GM23248 (cell line): Measurements from ENCODE around the gene SNX7. TPM values are rescaled to one million over a fixed set of nuclear protein-coding genes. Genes with fewer than 3 reads are reported as not detected.

Source experiments
- DNase-seq: peaks from one replicate; pipeline ENCODE4 v3.0.0-alpha.2; 2015
- H2AFZ ChIP-seq: fragments of 200-600 bp; sonication (generic); 2 replicates; pipeline ENCODE4 v1.6.1; 2016; ENCODE audit warnings: antibody characterized with exemption
- H3F3A ChIP-seq: fragments of 200-600 bp; sonication (generic); 2 replicates; pipeline ENCODE4 v1.6.1; 2016; ENCODE audit warnings: mild to moderate bottlenecking, antibody characterized with exemption, mixed run types; ENCODE audit not compliant: insufficient read depth
- H3K27ac ChIP-seq: fragments of 200-600 bp; sonication (generic); 2 replicates; pipeline ENCODE4 v1.5.1; 2016; ENCODE audit warnings: mild to moderate bottlenecking
- H3K27me3 ChIP-seq: fragments of 200-600 bp; sonication (generic); replicated peaks from 2 replicates; pipeline ENCODE4 v1.6.1; 2016; ENCODE audit warnings: mild to moderate bottlenecking; ENCODE audit not compliant: insufficient read depth
- H3K36me3 ChIP-seq: fragments of 200-600 bp; sonication (generic); 2 replicates; pipeline ENCODE4 v1.6.1; 2016; ENCODE audit warnings: low read depth, mild to moderate bottlenecking
- H3K4me1 ChIP-seq: fragments of 200-600 bp; sonication (generic); 2 replicates; pipeline ENCODE4 v1.6.1; 2016; ENCODE audit warnings: mild to moderate bottlenecking; ENCODE audit not compliant: insufficient read depth
- H3K4me2 ChIP-seq: fragments of 200-600 bp; sonication (generic); one replicate; pipeline ENCODE4 v1.6.1; 2016; ENCODE audit warnings: mild to moderate bottlenecking; ENCODE audit not compliant: unreplicated experiment
- H3K4me3 ChIP-seq: fragments of 200-600 bp; sonication (generic); 2 replicates; pipeline ENCODE4 v1.5.1; 2016; ENCODE audit warnings: mild to moderate bottlenecking
- H3K79me2 ChIP-seq: fragments of 200-600 bp; sonication (generic); 2 replicates; pipeline ENCODE4 v1.6.1; 2016; ENCODE audit warnings: mild to moderate bottlenecking; ENCODE audit not compliant: insufficient read depth
- H3K9ac ChIP-seq: fragments of 200-600 bp; sonication (generic); 2 replicates; pipeline ENCODE4 v1.6.1; 2016; ENCODE audit warnings: mild to moderate bottlenecking
- H3K9me2 ChIP-seq: fragments of 200-600 bp; sonication (generic); 2 replicates; pipeline ENCODE4 v1.6.1; 2016; ENCODE audit warnings: mixed run types, mild to moderate bottlenecking, moderate library complexity; ENCODE audit not compliant: insufficient read depth
- H3K9me3 ChIP-seq: fragments of 200-600 bp; sonication (generic); one replicate; pipeline ENCODE4 v1.6.1; 2017; ENCODE audit warnings: low read depth
- H4K20me1 ChIP-seq: fragments of 200-600 bp; sonication (generic); 2 replicates; pipeline ENCODE4 v1.6.0; 2016; ENCODE audit not compliant: insufficient read depth
- EZH2 ChIP-seq: fragments of 200-600 bp; sonication (generic); IDR thresholded peaks from 2 replicates; pipeline ENCODE4 v1.6.1; 2018; ENCODE audit warnings: antibody characterized with exemption, mild to moderate bottlenecking; ENCODE audit not compliant: insufficient read depth, poor library complexity, severe bottlenecking
- EZH2phosphoT487 ChIP-seq: fragments of 200-600 bp; sonication (generic); IDR thresholded peaks from 2 replicates; pipeline ENCODE4 v1.6.1; 2018; ENCODE audit warnings: antibody characterized with exemption, moderate library complexity, mild to moderate bottlenecking, low read depth; ENCODE audit not compliant: insufficient read depth
- WGBS, 2 experiments: methylation state at CpG; one replicate each; pipeline ENCODE4 v1.1.6; 2015 to 2017; ENCODE audit warnings: low lambda C conversion rate in 2 of 2, low coverage in 1 of 2; ENCODE audit errors: missing lambda C conversion rate in 2 of 2; 5-methylcytosine and 5-hydroxymethylcytosine counted together
- in situ Hi-C: fragments of 300-500 bp; cut with MboI; formaldehyde crosslinking; loops from 2 replicates; pipeline ENCODE4 v1.15.0; 2020
- polyA plus RNA-seq: library from polyadenylated mRNA; unstranded; fragments of >200 nt; fragmentation: Nextera tagmentation; extraction: Ambion mirVana; gene quantifications from 2 replicates; pipeline ENCODE4 v1.2.1, GENCODE V29; 2016
- total RNA-seq: library from RNA; depleted of rRNA; stranded (reverse); fragments of >200 nt; shearing (Covaris generic); gene quantifications from 2 replicates; pipeline ENCODE4 v1.2.3, GENCODE V29; 2014; rRNA removed

The SNX7 gene, protein sequence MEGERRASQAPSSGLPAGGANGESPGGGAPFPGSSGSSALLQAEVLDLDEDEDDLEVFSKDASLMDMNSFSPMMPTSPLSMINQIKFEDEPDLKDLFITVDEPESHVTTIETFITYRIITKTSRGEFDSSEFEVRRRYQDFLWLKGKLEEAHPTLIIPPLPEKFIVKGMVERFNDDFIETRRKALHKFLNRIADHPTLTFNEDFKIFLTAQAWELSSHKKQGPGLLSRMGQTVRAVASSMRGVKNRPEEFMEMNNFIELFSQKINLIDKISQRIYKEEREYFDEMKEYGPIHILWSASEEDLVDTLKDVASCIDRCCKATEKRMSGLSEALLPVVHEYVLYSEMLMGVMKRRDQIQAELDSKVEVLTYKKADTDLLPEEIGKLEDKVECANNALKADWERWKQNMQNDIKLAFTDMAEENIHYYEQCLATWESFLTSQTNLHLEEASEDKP
- total RNA-seq (49.1 and 59.7 TPM in 2 replicates), polyA plus RNA-seq (84.3 and 90.6 TPM in 2 replicates)

DNA sequence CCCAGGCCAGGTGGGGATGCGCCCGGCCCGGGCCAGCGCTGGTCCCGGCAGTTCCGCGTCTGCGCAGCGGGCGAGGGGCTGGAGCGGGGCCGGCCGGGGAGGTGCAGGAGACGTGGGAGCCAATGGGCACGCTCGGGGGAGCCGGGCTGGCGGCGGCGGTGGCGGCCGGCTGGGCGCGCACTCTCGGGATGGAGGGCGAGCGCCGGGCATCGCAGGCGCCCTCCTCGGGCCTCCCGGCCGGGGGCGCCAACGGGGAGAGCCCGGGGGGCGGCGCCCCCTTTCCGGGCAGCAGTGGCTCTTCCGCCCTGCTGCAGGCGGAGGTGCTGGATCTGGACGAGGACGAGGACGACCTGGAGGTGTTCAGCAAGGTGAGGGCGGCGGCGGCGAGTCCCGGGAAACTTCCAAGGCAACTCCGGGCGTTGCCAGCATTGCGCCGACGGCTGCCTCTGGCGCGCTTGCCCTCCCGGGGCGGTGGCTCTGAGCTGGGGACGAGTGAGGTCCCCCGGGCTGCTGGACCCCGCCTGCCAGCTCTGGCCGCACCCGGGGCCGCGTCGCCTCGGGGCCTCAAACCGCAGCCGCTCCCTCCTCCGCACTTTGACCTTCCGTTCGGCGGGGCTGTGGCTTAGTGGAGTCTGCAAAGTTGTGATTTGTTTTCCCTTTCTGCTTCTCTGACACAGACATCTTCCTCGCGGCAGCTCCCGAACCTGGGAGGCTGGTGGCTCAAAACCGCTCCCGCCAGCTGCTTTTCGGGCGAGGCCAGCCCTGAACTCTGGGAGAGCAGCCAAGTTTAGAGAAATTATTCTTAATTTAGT, at the start of gene SNX7:
SNX7 (plus strand) TSS at position 178 of the 812 bp plus-strand sequence; CDS start at position 189, 11 bp downstream.
- Histone ChIP-seq H3K4me1 (peaks cover 22% of the 10 kb centered on the region), H3K79me2 (peaks cover 36% of the 10 kb centered on the region), H3K9me2 (no peaks in the 10 kb centered on the region), H3K27me3 (no peaks in the 10 kb centered on the region), H3K9me3 (no peaks in the 10 kb centered on the region), H3K36me3 (no peaks in the 10 kb centered on the region), H3F3A (peaks cover 30% of the 10 kb centered on the region), H3K9ac (peak within 1 kb of the TSS; percentile 81), H2AFZ (peak within 1 kb of the TSS; percentile 85), H4K20me1 (no peaks in the 10 kb centered on the region), H3K4me3 (peak within 1 kb of the TSS; percentile 82), H3K27ac (peak within 1 kb of the TSS; percentile 66), H3K4me2 (peak within 1 kb of the TSS; percentile 99)
- in situ Hi-C loops: no loop called here
- no peak for TF ChIP-seq EZH2
- no peak for TF ChIP-seq EZH2phosphoT487
- WGBS, 2 experiments: 1% methylated on average over 44 to 49 of the region's 80 CpGs
- DNase-seq: peak; percentile 91

DNA sequence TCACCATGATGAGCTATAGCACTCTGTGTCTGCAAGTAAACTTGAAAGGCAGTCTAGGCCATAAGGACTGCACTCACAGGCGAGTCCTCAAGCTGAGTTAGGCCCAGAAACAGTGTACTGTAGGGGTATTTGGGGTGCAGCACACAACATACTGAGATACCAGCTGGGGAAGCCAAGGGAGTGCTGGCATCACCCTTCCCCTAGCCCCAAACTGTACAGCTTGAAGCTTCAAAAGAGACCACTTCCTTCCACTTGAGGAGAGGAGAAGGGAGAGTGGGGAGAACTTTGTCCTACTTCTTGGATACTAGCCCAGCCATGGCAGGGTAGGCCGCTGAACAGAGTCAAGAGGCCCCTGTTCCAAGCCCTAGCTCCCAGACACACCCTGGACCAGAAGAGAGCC, 24.2 kb upstream of the SNX7 start:
- Histone ChIP-seq H3K4me1 (no peaks in the 10 kb centered on the region), H3K9me2 (no peaks in the 10 kb centered on the region), H3K9ac (no peak overlapping the region), H4K20me1 (no peaks in the 10 kb centered on the region), H3K9me3 (no peaks in the 10 kb centered on the region), H3F3A (no peaks in the 10 kb centered on the region), H3K79me2 (no peaks in the 10 kb centered on the region), H2AFZ (no peak overlapping the region), H3K36me3 (no peaks in the 10 kb centered on the region), H3K27me3 (no peaks in the 10 kb centered on the region), H3K4me2 (no peak overlapping the region), H3K27ac (no peak overlapping the region), H3K4me3 (no peak overlapping the region)
- WGBS, 2 experiments: 23 to 32% methylated on average over 2 of the region's 2 CpGs
- TF ChIP-seq EZH2: no peak
- no peak for TF ChIP-seq EZH2phosphoT487
- in situ Hi-C loops: no loop called here
- no peak for DNase-seq

DNA sequence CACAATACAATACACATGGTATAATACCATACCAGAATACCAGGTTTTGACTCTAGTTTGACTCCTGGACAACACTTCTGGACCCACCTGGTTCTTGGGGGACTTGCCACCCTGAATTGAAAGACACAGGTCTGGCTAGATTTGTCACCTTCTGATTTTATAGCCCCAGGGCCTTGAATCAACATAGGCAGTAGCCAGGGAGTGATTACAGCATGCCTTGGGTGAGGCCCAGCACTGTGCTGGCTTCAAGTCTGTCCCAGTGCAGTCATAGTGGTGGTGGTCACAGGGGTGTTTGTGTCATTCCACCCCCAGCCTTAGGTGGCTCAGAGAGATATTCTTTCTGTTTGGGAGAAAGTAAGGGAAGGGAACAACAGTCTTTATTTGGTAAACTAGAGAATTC, 23.3 kb upstream of the SNX7 start:
- in situ Hi-C loops: no loop called here
- TF ChIP-seq EZH2 (no peak), EZH2phosphoT487 (no peak)
- no peak overlapping the region for H3K9ac ChIP-seq
- DNase-seq: no peak
- H3K9me3 ChIP-seq: no peaks in the 10 kb centered on the region
- no peaks in the 10 kb centered on the region for H3K36me3 ChIP-seq
- H3K4me3 ChIP-seq: no peak overlapping the region
- no peaks in the 10 kb centered on the region for H3K9me2 ChIP-seq
- no peak overlapping the region for H2AFZ ChIP-seq
- no peaks in the 10 kb centered on the region for H3K79me2 ChIP-seq
- H4K20me1 ChIP-seq: no peaks in the 10 kb centered on the region
- no peaks in the 10 kb centered on the region for H3K4me1 ChIP-seq
- no peak overlapping the region for H3K27ac ChIP-seq
- H3K4me2 ChIP-seq: no peak overlapping the region
- H3K27me3 ChIP-seq: no peaks in the 10 kb centered on the region
- H3F3A ChIP-seq: no peaks in the 10 kb centered on the region

DNA sequence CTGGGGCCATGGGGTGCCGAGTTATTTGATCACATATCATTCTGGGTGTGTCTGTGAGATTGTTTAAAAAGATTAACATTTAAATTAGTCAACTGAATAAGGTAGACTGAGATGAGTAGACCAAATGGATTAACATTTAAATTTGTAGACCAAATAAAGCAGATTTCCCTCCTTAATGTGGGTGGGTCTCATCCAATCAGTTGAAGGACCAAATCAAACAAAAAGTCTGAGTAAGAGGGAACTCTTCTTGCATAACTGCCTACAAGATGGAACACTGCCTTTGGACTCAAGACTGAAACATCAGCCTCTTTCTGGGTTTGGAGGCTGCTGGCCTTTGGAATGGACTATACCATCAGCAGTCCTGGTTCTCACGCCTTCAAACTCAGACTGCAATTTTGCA, 17.0 kb upstream of the SNX7 start:
- no peak overlapping the region for H2AFZ ChIP-seq

More for the DNA sequence above, 17.0 kb upstream of the SNX7 start:
- Histone ChIP-seq H3K4me2 (no peak overlapping the region), H3K4me3 (no peak overlapping the region), H3K4me1 (no peaks in the 10 kb centered on the region), H3K9me3 (no peaks in the 10 kb centered on the region), H3K9me2 (no peaks in the 10 kb centered on the region), H3K27me3 (no peaks in the 10 kb centered on the region), H4K20me1 (no peaks in the 10 kb centered on the region), H3K9ac (no peak overlapping the region), H3K79me2 (no peaks in the 10 kb centered on the region), H3K36me3 (no peaks in the 10 kb centered on the region), H3F3A (no peaks in the 10 kb centered on the region), H3K27ac (no peak overlapping the region)
- TF ChIP-seq EZH2phosphoT487: no peak
- no peak for TF ChIP-seq EZH2
- WGBS, 2 experiments: 30 to 43% methylated on average over 2 of the region's 2 CpGs
- in situ Hi-C loops: no loop called here
- DNase-seq: no peak
